Ascending aorta (tissue), 2 donors: Measurements from ENCODE around the gene KRTAP17-1. TPM values are rescaled to one million over a fixed set of nuclear protein-coding genes. Genes with fewer than 3 reads are reported as not detected.
"Not testable (repeated sequence)": the region's sequence is repeated elsewhere in the genome, so short reads cannot be mapped to it uniquely, and the experiment has no call there.

Source experiments
- DNase-seq, 2 donors: peaks; one replicate each; pipeline ENCODE4 v3.0.0-alpha.2; 2019; ENCODE audit warnings: low spot score in 2 of 2
- H3K27ac ChIP-seq, 2 donors: fragments of 200-600 bp; sonication (generic); one replicate each; pipeline ENCODE4 v1.5.1; 2016 to 2017; ENCODE audit warnings: mild to moderate bottlenecking in 1 of 2
- H3K27me3 ChIP-seq: fragments of 200-600 bp; sonication (generic); one replicate; pipeline ENCODE4 v1.5.1; 2017
- H3K36me3 ChIP-seq, 2 donors: fragments of 200-600 bp; sonication (generic); one replicate each; pipeline ENCODE4 v1.5.1; 2016
- H3K4me1 ChIP-seq, 2 donors: fragments of 200-600 bp; sonication (generic); one replicate each; pipeline ENCODE4 v1.5.1; 2016 to 2017; ENCODE audit warnings: mild to moderate bottlenecking in 1 of 2
- H3K4me3 ChIP-seq, 2 donors: fragments of 200-600 bp; sonication (generic); one replicate each; pipeline ENCODE4 v1.5.1; 2016 to 2017; ENCODE audit warnings: mild to moderate bottlenecking in 1 of 2
- H3K9me3 ChIP-seq, 2 donors: fragments of 200-600 bp; sonication (generic); one replicate each; pipeline ENCODE4 v1.5.1; 2016
- intact Hi-C: fragments of 100-400 bp; cut with DNase I; formaldehyde crosslinking; loops from one replicate; pipeline ENCODE4 v1.15.1; 2023
- total RNA-seq: library from RNA; depleted of rRNA; stranded (reverse); fragments of >200 nt; gene quantifications from one replicate; pipeline ENCODE4 v1.1.0, GENCODE V29; 2016
- TF ChIP-seq, protein P1 (sequence below), 3 experiments: fragments of 200-600 bp in 2 of 3; fragments of 450-650 bp in 1 of 3; sonication (generic) in 2 of 3; IDR thresholded peaks; one replicate each; pipeline ENCODE4 v1.5.1; 2016 to 2019; ENCODE audit warnings: antibody characterized with exemption in 3 of 3, mild to moderate bottlenecking in 1 of 3, moderate library complexity in 1 of 3

KRTAP17-1 gene
- total RNA-seq, 1 donor from 2014 or later = not detected

DNA sequence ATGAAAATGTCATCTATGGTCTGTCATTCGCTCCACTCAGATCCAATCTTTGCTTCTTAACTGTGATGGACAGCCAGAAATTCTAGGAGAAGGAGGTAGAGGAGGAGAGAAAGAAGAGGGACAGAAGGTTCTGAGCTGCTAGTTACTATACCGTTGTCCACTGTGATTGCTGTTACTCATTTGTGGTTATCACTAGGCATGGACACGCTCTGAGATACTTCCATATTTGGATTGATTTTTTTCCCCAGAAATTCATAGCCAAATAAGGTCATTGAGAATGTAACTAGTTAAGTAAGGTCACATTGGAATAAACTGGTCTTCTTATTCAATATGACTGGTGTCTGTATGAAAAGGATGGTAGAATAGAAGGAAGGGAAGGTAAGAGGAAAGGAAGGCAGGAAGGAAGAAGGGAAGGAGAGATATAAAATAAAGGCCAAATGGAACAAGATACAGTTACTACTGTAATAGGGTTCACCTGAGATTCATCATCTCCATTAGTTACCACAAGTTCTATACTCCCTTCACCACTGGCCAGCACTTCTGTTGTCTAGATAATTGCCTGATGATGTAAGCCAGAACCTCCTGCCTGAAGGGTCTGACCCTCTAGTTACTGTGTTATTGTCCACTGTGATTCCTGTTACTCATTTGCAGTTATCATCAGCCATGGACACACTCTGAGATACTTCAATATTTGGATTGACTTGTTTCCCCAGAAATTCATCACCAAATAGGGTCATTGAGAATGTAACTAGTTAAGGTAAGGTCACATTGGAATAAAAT is 37.1 kb downstream of the KRTAP17-1 start:
- TF ChIP-seq, protein P1, sequence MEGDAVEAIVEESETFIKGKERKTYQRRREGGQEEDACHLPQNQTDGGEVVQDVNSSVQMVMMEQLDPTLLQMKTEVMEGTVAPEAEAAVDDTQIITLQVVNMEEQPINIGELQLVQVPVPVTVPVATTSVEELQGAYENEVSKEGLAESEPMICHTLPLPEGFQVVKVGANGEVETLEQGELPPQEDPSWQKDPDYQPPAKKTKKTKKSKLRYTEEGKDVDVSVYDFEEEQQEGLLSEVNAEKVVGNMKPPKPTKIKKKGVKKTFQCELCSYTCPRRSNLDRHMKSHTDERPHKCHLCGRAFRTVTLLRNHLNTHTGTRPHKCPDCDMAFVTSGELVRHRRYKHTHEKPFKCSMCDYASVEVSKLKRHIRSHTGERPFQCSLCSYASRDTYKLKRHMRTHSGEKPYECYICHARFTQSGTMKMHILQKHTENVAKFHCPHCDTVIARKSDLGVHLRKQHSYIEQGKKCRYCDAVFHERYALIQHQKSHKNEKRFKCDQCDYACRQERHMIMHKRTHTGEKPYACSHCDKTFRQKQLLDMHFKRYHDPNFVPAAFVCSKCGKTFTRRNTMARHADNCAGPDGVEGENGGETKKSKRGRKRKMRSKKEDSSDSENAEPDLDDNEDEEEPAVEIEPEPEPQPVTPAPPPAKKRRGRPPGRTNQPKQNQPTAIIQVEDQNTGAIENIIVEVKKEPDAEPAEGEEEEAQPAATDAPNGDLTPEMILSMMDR (IDR thresholded peaks at IDR 0.05) = no peak
- H3K27ac ChIP-seq = no peak overlapping the region
- H3K4me3 ChIP-seq = no peak overlapping the region
- H3K9me3 ChIP-seq = no peaks in the 10 kb centered on the region
- H3K27me3 ChIP-seq = no peaks in the 10 kb centered on the region
- H3K4me1 ChIP-seq = no peaks in the 10 kb centered on the region
- no peaks in the 10 kb centered on the region for H3K36me3 ChIP-seq
- no peak for DNase-seq
- intact Hi-C loops = no loop called here

DNA sequence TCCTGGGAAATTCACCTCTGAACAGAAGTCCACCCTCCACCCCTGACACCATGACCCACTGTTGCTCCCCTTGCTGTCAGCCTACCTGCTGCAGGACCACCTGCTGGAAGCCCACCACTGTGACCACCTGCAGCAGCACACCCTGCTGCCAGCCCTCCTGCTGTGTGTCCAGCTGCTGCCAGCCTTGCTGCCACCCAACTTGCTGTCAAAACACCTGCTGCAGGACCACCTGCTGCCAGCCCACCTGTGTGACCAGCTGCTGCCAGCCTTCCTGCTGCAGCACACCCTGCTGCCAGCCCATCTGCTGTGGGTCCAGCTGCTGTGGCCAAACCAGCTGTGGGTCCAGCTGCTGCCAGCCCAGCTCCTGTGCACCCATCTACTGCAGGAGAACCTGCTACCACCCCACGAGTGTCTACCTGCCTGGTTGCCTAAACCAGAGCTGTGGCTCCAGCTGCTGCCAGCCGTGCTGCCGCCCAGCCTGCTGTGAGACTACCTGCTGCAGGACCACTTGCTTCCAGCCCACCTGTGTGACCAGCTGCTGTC is 39.8 kb downstream of the KRTAP17-1 start, which contains the start of gene KRTAP9-7:
TSS of gene KRTAP9-7 (plus strand) at position 51 of the 543 bp plus-strand sequence. CDS start at position 51, 0 bp downstream.
- H3K9me3 ChIP-seq, DNase-seq, H3K4me3 ChIP-seq, H3K27me3 ChIP-seq, H3K27ac ChIP-seq, H3K4me1 ChIP-seq, intact Hi-C loops, H3K36me3 ChIP-seq: not testable (repeated sequence)

DNA sequence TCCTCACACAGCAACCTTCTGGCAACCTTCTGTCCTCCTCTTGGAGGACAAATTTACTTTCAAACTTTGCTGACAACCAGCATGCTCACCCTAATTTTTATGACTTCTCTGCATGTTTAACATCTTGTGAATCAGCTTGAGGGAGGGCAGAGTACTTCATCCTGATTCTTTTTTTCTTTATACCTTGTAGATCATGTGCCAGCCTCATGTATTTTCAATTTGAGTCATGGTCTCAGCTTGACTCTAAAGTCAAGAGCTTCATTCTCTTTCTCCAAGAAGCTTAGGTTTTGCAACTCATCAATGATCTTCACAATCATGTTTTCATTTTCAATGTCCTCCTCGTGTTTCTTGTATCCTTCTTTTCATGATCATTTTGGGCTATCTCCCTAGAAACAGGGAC is 43.7 kb downstream of the KRTAP17-1 start:
- intact Hi-C loops = no loop called here
- Histone ChIP-seq H3K36me3 (no peaks in the 10 kb centered on the region), H3K27ac (no peak overlapping the region), H3K27me3 (no peaks in the 10 kb centered on the region), H3K4me3 (no peak overlapping the region), H3K4me1 (no peaks in the 10 kb centered on the region), H3K9me3 (no peaks in the 10 kb centered on the region)
- DNase-seq = no peak
- TF ChIP-seq, protein P1 (IDR thresholded peaks at IDR 0.05) = no peak

DNA sequence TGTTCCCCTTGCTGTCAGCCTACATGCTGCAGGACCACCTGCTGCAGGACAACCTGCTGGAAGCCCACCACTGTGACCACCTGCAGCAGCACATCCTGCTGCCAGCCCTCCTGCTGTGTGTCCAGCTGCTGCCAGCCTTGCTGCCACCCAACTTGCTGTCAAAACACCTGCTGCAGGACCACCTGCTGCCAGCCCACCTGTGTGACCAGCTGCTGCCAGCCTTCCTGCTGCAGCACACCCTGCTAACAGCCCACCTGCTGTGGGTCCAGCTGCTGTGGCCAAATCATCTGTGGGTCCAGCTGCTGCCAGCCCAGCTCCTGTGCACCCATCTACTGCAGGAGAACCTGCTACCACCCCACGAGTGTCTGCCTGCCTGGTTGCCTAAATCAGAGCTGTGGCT is 44.2 kb downstream of the KRTAP17-1 start:
- H3K9me3 ChIP-seq, DNase-seq, intact Hi-C loops, H3K27me3 ChIP-seq, H3K4me3 ChIP-seq, H3K36me3 ChIP-seq, H3K4me1 ChIP-seq, H3K27ac ChIP-seq: not testable (repeated sequence)

- DNase-seq = no peak
- TF ChIP-seq, protein P1 (IDR thresholded peaks at IDR 0.05) = no peak
- intact Hi-C loops = no loop called here
- H3K4me3 ChIP-seq = no peak overlapping the region
- no peaks in the 10 kb centered on the region for H3K9me3 ChIP-seq
- no peaks in the 10 kb centered on the region for H3K36me3 ChIP-seq
- no peaks in the 10 kb centered on the region for H3K27me3 ChIP-seq
- H3K27ac ChIP-seq = no peak overlapping the region
- H3K4me1 ChIP-seq = no peaks in the 10 kb centered on the region
Measured at GRCh38 chr17:41267711-41268110, 47.8 kb downstream of the KRTAP17-1 start.

DNA sequence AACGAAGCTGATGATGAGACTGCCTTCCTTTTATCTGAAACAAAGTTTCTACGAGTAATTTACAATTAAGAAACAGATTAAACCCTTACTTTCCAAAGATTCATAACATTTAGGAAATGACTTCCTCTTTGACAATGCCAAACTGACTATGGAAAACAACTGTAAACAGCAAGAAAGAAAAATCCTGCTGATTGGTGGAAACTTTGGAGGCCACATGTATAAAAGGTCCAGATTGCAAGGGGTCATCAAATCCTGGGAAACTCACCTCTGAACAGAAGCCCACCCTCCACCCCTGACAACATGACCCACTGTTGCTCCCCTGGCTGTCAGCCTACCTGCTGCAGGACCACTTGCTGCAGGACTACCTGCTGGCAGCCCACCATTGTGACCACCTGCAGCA is 50.4 kb downstream of the KRTAP17-1 start, which contains the start of gene KRTAP9-6:
TSS of gene KRTAP9-6 (plus strand) at position 301 of the 400 bp plus-strand sequence. CDS start at position 301, 0 bp downstream.
- Histone ChIP-seq H3K27me3 (no peaks in the 10 kb centered on the region), H3K36me3 (no peaks in the 10 kb centered on the region), H3K4me3 (no peak within 1 kb of the TSS), H3K27ac (no peak within 1 kb of the TSS), H3K9me3 (no peaks in the 10 kb centered on the region), H3K4me1 (no peaks in the 10 kb centered on the region)
- DNase-seq = no peak
- TF ChIP-seq, protein P1 (IDR thresholded peaks at IDR 0.05) = no peak
- intact Hi-C loops = no loop called here

Other genes with a start within 250 kb of the KRTAP17-1 start
- not detected for gene KRTAP2-4, start 249.8 kb downstream of the KRTAP17-1 start, total RNA-seq
- not detected for gene KRTAP4-7, start 231.6 kb downstream of the KRTAP17-1 start, total RNA-seq
- not detected for gene KRTAP4-8, start 217.6 kb downstream of the KRTAP17-1 start, total RNA-seq
- gene KRTAP4-16, start 213.5 kb downstream of the KRTAP17-1 start, total RNA-seq = not detected
- gene KRTAP4-9, start 210.3 kb downstream of the KRTAP17-1 start, total RNA-seq = not detected
- gene KRTAP4-11, start 197.3 kb downstream of the KRTAP17-1 start, total RNA-seq = not detected
- not detected for gene KRTAP4-12, start 191.5 kb downstream of the KRTAP17-1 start, total RNA-seq
- gene KRTAP4-6, start 175.2 kb downstream of the KRTAP17-1 start, total RNA-seq = not detected
- gene KRTAP4-5, start 165.9 kb downstream of the KRTAP17-1 start, total RNA-seq = not detected
- not detected for gene KRTAP4-4, start 155.0 kb downstream of the KRTAP17-1 start, total RNA-seq
- gene KRTAP4-3, start 147.5 kb downstream of the KRTAP17-1 start, total RNA-seq = not detected
- gene KRTAP4-2, start 137.5 kb downstream of the KRTAP17-1 start, total RNA-seq = not detected
- gene KRTAP4-1, start 130.8 kb downstream of the KRTAP17-1 start, total RNA-seq = not detected
- gene KRTAP9-1, start 125.8 kb downstream of the KRTAP17-1 start, total RNA-seq = not detected
- not detected for gene KRTAP9-2, start 89.1 kb downstream of the KRTAP17-1 start, total RNA-seq
- not detected for gene KRTAP9-3, start 83.3 kb downstream of the KRTAP17-1 start, total RNA-seq
- gene KRTAP9-8, start 77.7 kb downstream of the KRTAP17-1 start, total RNA-seq = not detected
- not detected for gene KRTAP9-4, start 66.0 kb downstream of the KRTAP17-1 start, total RNA-seq
- gene KRTAP9-9, start 60.3 kb downstream of the KRTAP17-1 start, total RNA-seq = not detected
- not detected for gene KRTAP9-6, start 50.3 kb downstream of the KRTAP17-1 start, total RNA-seq
- not detected for gene KRTAP9-7, start 40.0 kb downstream of the KRTAP17-1 start, total RNA-seq
- gene KRTAP29-1, start 12.9 kb downstream of the KRTAP17-1 start, total RNA-seq = not detected
- gene KRTAP16-1, start 6.4 kb downstream of the KRTAP17-1 start, total RNA-seq = not detected
- gene KRT33A, start 35.1 kb upstream of the KRTAP17-1 start, total RNA-seq = not detected
- gene KRT33B, start 54.1 kb upstream of the KRTAP17-1 start, total RNA-seq = not detected
- gene KRT34, start 66.6 kb upstream of the KRTAP17-1 start, total RNA-seq = not detected
- not detected for gene KRT31, start 81.9 kb upstream of the KRTAP17-1 start, total RNA-seq
- gene KRT37, start 108.9 kb upstream of the KRTAP17-1 start, total RNA-seq = not detected
- not detected for gene KRT38, start 125.3 kb upstream of the KRTAP17-1 start, total RNA-seq
- gene KRT32, start 151.7 kb upstream of the KRTAP17-1 start, total RNA-seq = not detected
- gene KRT35, start 165.4 kb upstream of the KRTAP17-1 start, total RNA-seq = not detected
- not detected for gene KRT36, start 174.2 kb upstream of the KRTAP17-1 start, total RNA-seq
- gene KRT13, start 189.9 kb upstream of the KRTAP17-1 start, total RNA-seq = 1.9 TPM
- 0.32 TPM for gene KRT15, start 203.2 kb upstream of the KRTAP17-1 start, total RNA-seq
- 1.4 TPM for gene KRT19, start 212.6 kb upstream of the KRTAP17-1 start, total RNA-seq